NCI-H187 (cell line): ENCODE data around the gene NLRP6.
"Not testable (repeated sequence)": the region's sequence is repeated elsewhere in the genome, so short reads cannot be mapped to it uniquely, and the experiment has no call there.

ENCODE experiments used
- DNase-seq, 2 experiments: peaks; one replicate each; lab custom pipeline; 2025; lab: John Stamatoyannopoulos, UW

Gene NLRP6

GRCh38 chr11:308740-309665 is 30.8 kb downstream of the NLRP6 start:
- not testable (repeated sequence) for DNase-seq

- not testable (repeated sequence) for DNase-seq
Observed at GRCh38 chr11:309979-310572, 31.9 kb downstream of the NLRP6 start.

- DNase-seq = not testable (repeated sequence)
Observed at GRCh38 chr11:311013-311748, 33.0 kb downstream of the NLRP6 start.

GRCh38 chr11:312092-312816 is 34.0 kb downstream of the NLRP6 start:
- no peak for DNase-seq

- no peak for DNase-seq
Observed at GRCh38 chr11:313304-313786, 35.1 kb downstream of the NLRP6 start.

GRCh38 chr11:313787-314553 is 35.8 kb downstream of the NLRP6 start, which contains the start of gene IFITM1:
Gene IFITM1 (plus strand): TSS chr11:314040. CDS start chr11:314171, 131 bp downstream.
- DNase-seq = no peak

GRCh38 chr11:314554-314875 is 36.3 kb downstream of the NLRP6 start:
- not testable (repeated sequence) for DNase-seq

- DNase-seq = no peak
Observed at GRCh38 chr11:315051-315481, 36.9 kb downstream of the NLRP6 start.

- DNase-seq = no peak
Observed at GRCh38 chr11:315516-315994, 37.3 kb downstream of the NLRP6 start.

- no peak for DNase-seq
Observed at GRCh38 chr11:316031-316701, 38.0 kb downstream of the NLRP6 start.

GRCh38 chr11:316891-317301 is 38.7 kb downstream of the NLRP6 start:
- no peak for DNase-seq

- DNase-seq = not testable (repeated sequence)
Observed at GRCh38 chr11:317668-318404, 39.6 kb downstream of the NLRP6 start.

- DNase-seq = not testable (repeated sequence)
Observed at GRCh38 chr11:318405-319120, 40.4 kb downstream of the NLRP6 start.

- DNase-seq = not testable (repeated sequence)
Observed at GRCh38 chr11:319121-319887, 41.1 kb downstream of the NLRP6 start.

GRCh38 chr11:319888-320273 is 41.7 kb downstream of the NLRP6 start:
- not testable (repeated sequence) for DNase-seq

- no peak for DNase-seq
Observed at GRCh38 chr11:324156-324555, 45.9 kb downstream of the NLRP6 start.

- not testable (repeated sequence) for DNase-seq
Observed at GRCh38 chr11:324593-325517, 46.6 kb downstream of the NLRP6 start.
